GM23338 (cell line): Measurements from ENCODE around the gene ASB2. TPM values are rescaled to one million over a fixed set of nuclear protein-coding genes. Genes with fewer than 3 reads are reported as not detected.
A peak's percentile ranks its signal among the peaks of the same experiment; 100 is the strongest.

Experiments
- ATAC-seq: fragments of 200-7000 bp; cut with Tn5 transposase; 3 replicates; pipeline ENCODE4 v1.9.1; 2020
- DNase-seq: peaks from one replicate; pipeline ENCODE4 v3.0.0-alpha.2; 2015; ENCODE audit warnings: low spot score
- H2AFZ ChIP-seq: fragments of 200-600 bp; sonication (generic); 2 replicates; pipeline ENCODE4 v1.8.0; 2016; ENCODE audit warnings: antibody characterized with exemption, mild to moderate bottlenecking, moderate library complexity
- H3F3A ChIP-seq: fragments of 200-600 bp; sonication (generic); replicated peaks from 2 replicates; pipeline ENCODE4 v1.8.0; 2017; ENCODE audit warnings: antibody characterized with exemption, mixed run types, low read depth
- H3K27ac ChIP-seq: fragments of 200-600 bp; sonication (generic); 2 replicates; pipeline ENCODE4 v1.6.1; 2016; ENCODE audit warnings: low read depth
- H3K27me3 ChIP-seq: fragments of 200-600 bp; sonication (generic); 2 replicates; pipeline ENCODE4 v1.8.0; 2016; ENCODE audit warnings: mild to moderate bottlenecking, mixed run types, moderate library complexity; ENCODE audit not compliant: insufficient read depth
- H3K36me3 ChIP-seq: fragments of 200-600 bp; sonication (generic); 2 replicates; pipeline ENCODE4 v1.8.0; 2016; ENCODE audit warnings: mild to moderate bottlenecking; ENCODE audit not compliant: insufficient read depth
- H3K4me1 ChIP-seq: fragments of 200-600 bp; sonication (generic); 2 replicates; pipeline ENCODE4 v1.8.0; 2016; ENCODE audit warnings: mild to moderate bottlenecking, moderate library complexity; ENCODE audit not compliant: insufficient read depth
- H3K4me2 ChIP-seq: fragments of 200-600 bp; sonication (generic); 2 replicates; pipeline ENCODE4 v1.7.1; 2017; ENCODE audit warnings: mixed run types
- H3K4me3 ChIP-seq: fragments of 200-600 bp; sonication (generic); 2 replicates; pipeline ENCODE4 v1.6.1; 2016; ENCODE audit warnings: mixed run types
- H3K79me2 ChIP-seq: fragments of 200-600 bp; sonication (generic); replicated peaks from 2 replicates; pipeline ENCODE4 v1.8.0; 2017; ENCODE audit warnings: mild to moderate bottlenecking; ENCODE audit not compliant: insufficient read depth
- H3K9me2 ChIP-seq: fragments of 200-600 bp; sonication (generic); 2 replicates; pipeline ENCODE4 v1.8.0; 2017; ENCODE audit not compliant: insufficient read depth
- H4K20me1 ChIP-seq: fragments of 200-600 bp; sonication (generic); replicated peaks from 2 replicates; pipeline ENCODE4 v1.8.0; 2017; ENCODE audit warnings: mild to moderate bottlenecking; ENCODE audit not compliant: insufficient read depth
- H3K27ac Mint-ChIP-seq: 2 replicates; pipeline ENCODE4 v1.8.0; 2020; ENCODE audit warnings: inconsistent platforms, mild to moderate bottlenecking, moderate library complexity, mixed read lengths
- H3K27me3 Mint-ChIP-seq: 3 replicates; pipeline ENCODE4 v1.8.0; 2022; ENCODE audit warnings: low read depth, mild to moderate bottlenecking, moderate library complexity, mixed read lengths, inconsistent platforms; ENCODE audit not compliant: insufficient read depth, poor library complexity
- H3K36me3 Mint-ChIP-seq: 3 replicates; pipeline ENCODE4 v1.8.0; 2021; ENCODE audit warnings: low read depth, mild to moderate bottlenecking, inconsistent platforms, moderate library complexity, mixed read lengths
- H3K4me1 Mint-ChIP-seq: 3 replicates; pipeline ENCODE4 v1.8.0; 2020; ENCODE audit warnings: mild to moderate bottlenecking, inconsistent platforms, mixed read lengths
- H3K4me3 Mint-ChIP-seq: 3 replicates; pipeline ENCODE4 v1.8.0; 2021; ENCODE audit warnings: moderate library complexity, mild to moderate bottlenecking, inconsistent platforms, mixed read lengths
- H3K9me3 Mint-ChIP-seq: 3 replicates; pipeline ENCODE4 v1.8.0; 2020; ENCODE audit warnings: moderate library complexity, mild to moderate bottlenecking, inconsistent platforms, mixed read lengths
- CREB1 ChIP-seq: fragments of 250-450 bp; sonication (Bioruptor Pico); IDR thresholded peaks from 2 replicates; pipeline ENCODE4 v1.5.0; 2020; ENCODE audit warnings: low read depth, mild to moderate bottlenecking, moderate library complexity
- CTCF ChIP-seq, 2 experiments: fragments of 200-600 bp in 1 of 2; sonication (generic) in 1 of 2; conservative IDR thresholded peaks; 2 replicates each; pipeline versions ENCODE4 v1.5.1 to v1.6.1; 2016 to 2017; ENCODE audit warnings: antibody characterized with exemption in 2 of 2, low read depth in 2 of 2, mild to moderate bottlenecking in 2 of 2, moderate library complexity in 1 of 2
- ETS1 ChIP-seq: IDR thresholded peaks from 2 replicates; pipeline ENCODE4 v1.6.1; 2016; ENCODE audit warnings: antibody characterized with exemption
- EZH2 ChIP-seq: fragments of 200-600 bp; sonication (generic); IDR thresholded peaks from one replicate; pipeline ENCODE4 v1.8.0; 2017; ENCODE audit warnings: antibody characterized with exemption, mild to moderate bottlenecking, low read depth; ENCODE audit not compliant: unreplicated experiment
- EZH2phosphoT487 ChIP-seq: fragments of 200-600 bp; sonication (generic); IDR thresholded peaks from one replicate; pipeline ENCODE4 v1.8.1; 2018; ENCODE audit warnings: antibody characterized with exemption; ENCODE audit not compliant: unreplicated experiment
- JUNB ChIP-seq: IDR thresholded peaks from one replicate; pipeline ENCODE4 v1.6.1; 2016; ENCODE audit warnings: antibody characterized with exemption; ENCODE audit not compliant: unreplicated experiment
- NANOG ChIP-seq: IDR thresholded peaks from 2 replicates; pipeline ENCODE4 v1.6.1; 2016; ENCODE audit warnings: antibody characterized with exemption, borderline replicate concordance
- POLR2AphosphoS5 ChIP-seq: IDR thresholded peaks from 2 replicates; pipeline ENCODE4 v1.6.1; 2016; ENCODE audit warnings: antibody characterized with exemption, low read depth
- REST ChIP-seq: IDR thresholded peaks from one replicate; pipeline ENCODE4 v1.6.1; 2018; ENCODE audit warnings: antibody characterized with exemption; ENCODE audit not compliant: unreplicated experiment
- STAT1 ChIP-seq: IDR thresholded peaks from one replicate; pipeline ENCODE4 v1.6.1; 2016; ENCODE audit warnings: antibody characterized with exemption; ENCODE audit not compliant: unreplicated experiment
- ZNF114 ChIP-seq: fragments of 250-450 bp; sonication (Bioruptor Pico); IDR thresholded peaks from 2 replicates; pipeline ENCODE4 v1.5.0; 2020; ENCODE audit warnings: mild to moderate bottlenecking, moderate library complexity
- ZNF331 ChIP-seq: fragments of 250-450 bp; sonication (Bioruptor Pico); IDR thresholded peaks from 2 replicates; pipeline ENCODE4 v1.5.0; 2020; ENCODE audit warnings: low read depth, mild to moderate bottlenecking, moderate library complexity
- ZNF462 ChIP-seq: fragments of 250-450 bp; sonication (Bioruptor Pico); IDR thresholded peaks from 2 replicates; pipeline ENCODE4 v1.5.0; 2020; ENCODE audit warnings: mild to moderate bottlenecking, moderate library complexity
- polyA plus RNA-seq: library from polyadenylated mRNA; unstranded; fragments of >200 nt; fragmentation: Nextera tagmentation; extraction: Ambion mirVana; gene quantifications from 2 replicates; pipeline ENCODE4 v1.2.1, GENCODE V29; 2016
- total RNA-seq: library from RNA; depleted of rRNA; stranded (reverse); fragments of >200 nt; shearing (Covaris generic); gene quantifications from 2 replicates; pipeline ENCODE4 v1.2.3, GENCODE V29; 2014

ASB2 gene
- total and polyA plus RNA-seq, 2 experiments from 2014 or later: 1.2 to 1.7 TPM

GRCh38 chr14:93987376-93987775 lies 11.0 kb upstream of the ASB2 start:
- Histone ChIP-seq H3K27ac (no peak overlapping the region), H3K36me3 (no peaks in the 10 kb centered on the region), H3K79me2 (no peaks in the 10 kb centered on the region), H3K4me3 (no peak overlapping the region), H3K27me3 (no peaks in the 10 kb centered on the region), H3F3A (no peaks in the 10 kb centered on the region), H3K9me2 (no peaks in the 10 kb centered on the region), H4K20me1 (no peaks in the 10 kb centered on the region), H3K4me2 (peak overlapping the region; percentile 14; the same call in 1 of the 2 replicates), H2AFZ (peak overlapping the region; percentile 83), H3K4me1 (no peaks in the 10 kb centered on the region)
- no peaks in the 10 kb centered on the region; the same call in 2 of the 3 replicates for H3K36me3 Mint-ChIP-seq
- no peak overlapping the region for H3K4me3 Mint-ChIP-seq
- peaks cover 14% of the 10 kb centered on the region for H3K4me1 Mint-ChIP-seq
- no peaks in the 10 kb centered on the region for H3K9me3 Mint-ChIP-seq
- H3K27me3 Mint-ChIP-seq: peaks cover 12% of the 10 kb centered on the region
- DNase-seq (peak; percentile 24), ATAC-seq (peak; percentile 57)
- no peak overlapping the region for H3K27ac Mint-ChIP-seq
- TF ChIP-seq ZNF114 (no peak), EZH2 (no peak), STAT1 (no peak), EZH2phosphoT487 (no peak), NANOG (no peak), REST (no peak), CTCF (conservative IDR thresholded peaks at IDR 0.05; ENCODE audit: low read depth in 2 of 2) (no peak), POLR2AphosphoS5 (no peak), JUNB (no peak), ZNF462 (CRISPR knock-in tag) (no peak), ZNF331 (CRISPR knock-in tag) (no peak), ETS1 (no peak), CREB1 (CRISPR knock-in tag) (no peak)
